GM18526 (cell line): ENCODE measurements around the gene TMEM178B.

Experiments used
- POLR2A ChIP-seq: IDR thresholded peaks from 3 replicates; pipeline ENCODE4 v1.6.1; 2011; ENCODE audit not compliant: insufficient read length; ENCODE audit errors: extremely low read depth

TMEM178B gene

DNA sequence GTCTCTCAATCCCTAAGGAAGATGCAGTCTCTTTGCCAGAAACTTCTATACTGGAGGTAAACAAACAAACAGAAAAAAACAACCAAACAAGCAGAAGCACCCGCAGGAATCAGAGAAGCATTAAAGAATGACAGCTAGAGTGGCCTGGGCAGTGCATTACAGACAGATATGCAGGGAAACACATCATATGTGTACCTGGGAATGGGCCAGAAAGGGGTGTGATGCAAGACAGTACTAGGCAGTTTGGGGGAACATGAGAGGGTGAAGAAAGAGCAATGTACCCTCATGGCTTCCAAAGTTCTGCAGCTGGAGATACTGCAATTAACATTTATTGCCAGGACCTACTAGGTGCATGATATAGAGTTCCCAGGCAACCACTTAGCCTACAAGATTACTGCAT is 177.3 kb downstream of the TMEM178B start:
- TF ChIP-seq POLR2A: no peak

DNA sequence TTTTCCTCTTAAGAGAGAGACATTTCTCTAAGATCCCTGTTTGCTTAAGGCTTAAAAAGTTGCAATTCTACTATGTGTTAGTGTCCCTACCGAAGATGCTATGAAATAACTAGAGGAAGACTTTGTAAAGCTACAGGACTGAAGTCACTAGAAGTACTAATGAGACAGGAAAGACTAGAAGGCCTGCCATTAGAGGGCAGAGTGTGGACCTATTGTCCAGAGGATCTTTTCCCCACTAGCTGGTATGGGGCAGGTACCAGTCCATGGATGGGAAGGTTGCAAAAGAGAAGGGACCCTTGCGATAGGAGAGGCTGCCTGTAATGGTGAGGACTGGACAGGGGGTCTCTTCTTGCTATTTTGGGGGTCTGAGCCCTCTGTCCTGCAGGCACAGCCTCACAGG is 178.1 kb downstream of the TMEM178B start:
- TF ChIP-seq POLR2A: no peak

DNA sequence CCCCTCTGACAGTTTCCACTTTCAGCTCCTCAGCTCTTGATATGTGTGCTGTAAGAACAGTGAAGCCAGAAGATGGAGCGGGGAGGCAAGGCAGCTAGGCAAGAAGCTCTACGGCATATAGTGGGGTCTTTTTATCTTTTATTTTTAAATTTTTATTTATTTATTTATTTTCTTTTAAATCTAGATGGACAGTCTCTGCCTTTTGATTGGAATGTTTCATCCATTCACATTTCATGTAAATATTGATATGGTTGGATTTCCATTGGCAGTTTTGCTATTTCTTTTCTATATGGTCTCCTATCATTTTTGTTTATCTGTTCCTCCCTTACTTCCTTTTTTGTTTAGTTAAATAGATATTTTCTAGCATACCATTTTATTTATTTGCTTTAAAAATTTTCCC is 183.7 kb downstream of the TMEM178B start:
- no peak for TF ChIP-seq POLR2A

DNA sequence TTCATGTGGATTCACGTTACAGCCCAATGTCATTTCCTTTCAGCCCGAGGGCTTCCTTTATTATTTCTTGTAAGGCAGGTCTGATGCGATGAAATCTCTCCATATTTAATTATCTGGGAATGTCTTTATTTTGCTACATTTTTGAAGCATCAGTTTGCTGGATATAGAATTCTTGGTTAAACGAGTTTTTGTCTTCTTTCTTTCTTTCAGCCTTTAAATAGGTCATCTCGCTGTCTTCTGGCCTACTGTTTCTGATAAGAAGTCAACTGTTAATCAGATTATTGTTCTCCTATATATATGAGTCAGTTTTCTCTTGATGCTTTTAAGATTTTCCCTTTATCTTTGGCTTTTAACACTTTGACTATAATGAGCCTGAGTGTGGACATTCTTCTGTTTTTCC is 184.7 kb downstream of the TMEM178B start:
- TF ChIP-seq POLR2A: no peak

- no peak for TF ChIP-seq POLR2A
Measured at GRCh38 chr7:141262101-141263090, 188.5 kb downstream of the TMEM178B start.

GRCh38 chr7:141263508-141263907 is 189.6 kb downstream of the TMEM178B start:
- TF ChIP-seq POLR2A: no peak

DNA sequence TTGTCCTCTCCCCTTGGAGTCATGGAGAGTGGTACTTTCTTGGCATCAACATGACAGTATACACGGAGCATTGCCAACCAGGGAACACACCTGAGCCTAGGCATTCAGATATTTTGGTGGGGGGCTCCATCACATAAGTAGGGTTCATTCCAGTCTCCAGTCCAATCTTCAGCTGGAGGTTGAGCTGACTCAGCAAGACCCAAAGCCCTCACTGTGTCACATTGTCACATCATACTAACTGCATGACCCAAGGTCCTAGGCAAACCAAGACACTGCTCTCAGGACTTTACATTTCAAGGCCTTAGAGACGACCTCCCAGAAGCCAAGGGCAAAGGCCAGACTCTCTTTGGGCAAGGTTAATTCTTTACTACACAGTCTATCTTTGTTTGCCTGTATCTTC is 190.1 kb downstream of the TMEM178B start:
- TF ChIP-seq POLR2A: no peak

GRCh38 chr7:141264511-141264910 is 190.6 kb downstream of the TMEM178B start:
- no peak for TF ChIP-seq POLR2A

- TF ChIP-seq POLR2A: no peak
Measured at GRCh38 chr7:141265668-141266067, 191.8 kb downstream of the TMEM178B start.

GRCh38 chr7:141268614-141269013 is 194.8 kb downstream of the TMEM178B start:
- no peak for TF ChIP-seq POLR2A

GRCh38 chr7:141271451-141271850 is 197.6 kb downstream of the TMEM178B start:
- no peak for TF ChIP-seq POLR2A

GRCh38 chr7:141272417-141272816 is 198.6 kb downstream of the TMEM178B start:
- no peak for TF ChIP-seq POLR2A

- TF ChIP-seq POLR2A: no peak
Measured at GRCh38 chr7:141275350-141275749, 201.5 kb downstream of the TMEM178B start.

DNA sequence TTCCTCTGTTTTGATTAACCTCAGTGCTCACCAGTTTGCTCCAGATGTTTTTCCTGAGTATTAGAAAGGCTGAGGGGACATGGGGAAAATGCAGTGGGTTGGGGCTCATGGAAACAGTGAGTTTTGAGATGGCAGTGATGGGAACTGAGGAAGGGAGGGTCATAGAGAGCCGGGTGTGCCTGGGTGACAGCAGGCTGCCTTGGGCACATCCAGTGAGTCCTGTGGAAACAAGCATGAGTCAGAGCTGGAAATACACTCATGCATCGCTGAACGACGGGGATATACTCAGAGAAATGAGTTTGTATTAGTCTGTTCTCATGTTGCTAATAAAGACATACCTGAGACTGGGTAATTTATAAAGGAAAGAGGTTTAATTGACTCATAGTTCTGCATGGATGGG is 202.2 kb downstream of the TMEM178B start:
- TF ChIP-seq POLR2A: no peak

DNA sequence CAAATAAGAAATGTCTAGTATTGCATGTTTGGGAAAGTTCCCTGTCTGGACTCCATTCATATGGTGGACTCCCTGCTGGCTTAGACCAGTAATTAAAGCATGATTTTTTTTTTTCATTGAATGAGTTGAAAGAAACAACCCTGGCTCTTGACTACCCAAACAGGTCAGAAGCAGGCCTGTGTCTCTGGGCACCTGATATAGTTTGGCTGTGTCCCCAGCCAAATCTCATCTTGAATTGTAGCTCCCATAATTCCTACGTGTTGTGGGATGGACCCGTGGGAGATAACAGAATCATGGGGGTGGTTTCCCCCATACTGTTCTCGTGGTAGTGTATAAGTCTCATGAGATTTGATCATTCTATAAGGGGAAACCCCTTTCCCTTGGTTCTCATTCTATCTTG is 206.2 kb downstream of the TMEM178B start:
- no peak for TF ChIP-seq POLR2A

DNA sequence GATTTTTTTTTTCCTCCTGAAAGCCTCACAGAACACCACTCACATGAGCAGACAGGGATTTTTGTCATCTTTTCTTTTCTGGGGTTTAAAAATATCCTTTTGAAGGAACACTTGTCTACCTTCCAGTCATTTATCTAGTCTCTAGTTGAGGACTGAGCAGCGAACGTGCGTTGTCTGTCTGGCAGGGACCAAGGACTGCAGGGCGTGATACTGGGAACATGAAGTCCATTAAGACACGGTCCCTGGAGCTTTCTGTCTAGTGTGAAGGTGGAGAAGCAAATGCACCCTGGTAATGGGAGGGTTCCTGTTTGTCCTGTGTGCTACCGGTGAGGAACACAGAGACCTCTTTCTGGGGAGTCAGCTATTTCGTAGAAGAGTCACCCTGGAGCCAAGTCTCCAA is 207.4 kb downstream of the TMEM178B start:
- TF ChIP-seq POLR2A: no peak

- TF ChIP-seq POLR2A: no peak
Measured at GRCh38 chr7:141286522-141286921, 212.7 kb downstream of the TMEM178B start.

- TF ChIP-seq POLR2A: no peak
Measured at GRCh38 chr7:141287936-141288335, 214.1 kb downstream of the TMEM178B start.

- TF ChIP-seq POLR2A: no peak
Measured at GRCh38 chr7:141288626-141289025, 214.8 kb downstream of the TMEM178B start.
